ENCODE data around the gene C2. TPM values are rescaled to one million over a fixed set of nuclear protein-coding genes. Genes with fewer than 3 reads are reported as not detected.
"Not testable (repeated sequence)": the region's sequence is repeated elsewhere in the genome, so short reads cannot be mapped to it uniquely, and the experiment has no call there.

C2 gene
- total RNA-seq, 4 donors from 2014 or later: 2.5 to 6.2 (median 4.4) TPM

- H3K27ac ChIP-seq: no peak overlapping the region
- no peak overlapping the region for H3K4me3 ChIP-seq (replicated peaks in 1 of 3)
- no peaks in the 10 kb centered on the region for H3K36me3 ChIP-seq
- intact Hi-C loops (cut with DNase I): no loop called here
- TF ChIP-seq POLR2A (IDR thresholded peaks at IDR 0.05) (no peak), CTCF (IDR thresholded peaks at IDR 0.05) (no peak)
- H3K9me3 ChIP-seq: no peaks in the 10 kb centered on the region
- no peaks in the 10 kb centered on the region for H3K27me3 ChIP-seq
- WGBS, 2 donors: 76 to 77% methylated on average over 10 to 11 of the region's 11 CpGs
- H3K4me1 ChIP-seq: no peaks in the 10 kb centered on the region
- no peak for DNase-seq
These were observed 550 bp downstream of the C2 start for GRCh38 chr6:31927863-31928671.

GRCh38 chr6:31928672-31928939 lies 1.1 kb downstream of the C2 start:
- intact Hi-C loops (cut with DNase I): no loop called here
- WGBS, 2 donors: 82% methylated on average over 7 to 9 of the region's 9 CpGs
- Histone ChIP-seq H3K27me3 (no peaks in the 10 kb centered on the region), H3K27ac (no peak overlapping the region), H3K4me1 (no peaks in the 10 kb centered on the region), H3K4me3 (replicated peaks in 1 of 3) (no peak overlapping the region), H3K36me3 (no peaks in the 10 kb centered on the region), H3K9me3 (no peaks in the 10 kb centered on the region)
- TF ChIP-seq CTCF (IDR thresholded peaks at IDR 0.05): no peak
- no peak for TF ChIP-seq POLR2A (IDR thresholded peaks at IDR 0.05)
- DNase-seq: no peak

- no peak for DNase-seq
- Histone ChIP-seq H3K4me1 (no peaks in the 10 kb centered on the region), H3K27me3 (no peaks in the 10 kb centered on the region), H3K36me3 (no peaks in the 10 kb centered on the region), H3K4me3 (replicated peaks in 1 of 3) (no peak overlapping the region), H3K9me3 (no peaks in the 10 kb centered on the region), H3K27ac (no peak overlapping the region)
- no peak for TF ChIP-seq POLR2A (IDR thresholded peaks at IDR 0.05)
- no peak for TF ChIP-seq CTCF (IDR thresholded peaks at IDR 0.05)
- WGBS, 2 donors: 90 to 100% methylated on average over 1 of the region's 1 CpG
- intact Hi-C loops (cut with DNase I): no loop called here
These were observed 3.4 kb downstream of the C2 start for GRCh38 chr6:31930962-31931361.

- H3K4me1 ChIP-seq; H3K27me3 ChIP-seq; H3K36me3 ChIP-seq; intact Hi-C loops (cut with DNase I); H3K4me3 ChIP-seq (replicated peaks in 1 of 3); H3K27ac ChIP-seq; H3K9me3 ChIP-seq; DNase-seq: not testable (repeated sequence)
- 93 to 94% methylated on average over 11 to 15 of the region's 32 CpGs for WGBS, 2 donors
These were observed 4.6 kb downstream of the C2 start for GRCh38 chr6:31932137-31932536.

- WGBS, 2 donors: 85 to 87% methylated on average over 16 to 18 of the region's 19 CpGs
- TF ChIP-seq POLR2A (IDR thresholded peaks at IDR 0.05): no peak
- TF ChIP-seq CTCF (IDR thresholded peaks at IDR 0.05): no peak
- DNase-seq: no peak
- Histone ChIP-seq H3K9me3 (no peaks in the 10 kb centered on the region), H3K4me1 (no peaks in the 10 kb centered on the region), H3K4me3 (replicated peaks in 1 of 3) (no peak overlapping the region), H3K27ac (no peak overlapping the region), H3K27me3 (no peaks in the 10 kb centered on the region), H3K36me3 (no peaks in the 10 kb centered on the region)
- intact Hi-C loops (cut with DNase I): no loop called here
These were observed 6.0 kb downstream of the C2 start for GRCh38 chr6:31933537-31933936.
